ENCODE data around the gene PPP2R5E. TPM values are rescaled to one million over a fixed set of nuclear protein-coding genes. Genes with fewer than 3 reads are reported as not detected.

PPP2R5E gene
- total and polyA plus RNA-seq, 2 of the 8 experiments (the other 6 are each of a cell fraction or from before 2014, with no cell fraction given), result 6.8 to 64.6 TPM

DNA sequence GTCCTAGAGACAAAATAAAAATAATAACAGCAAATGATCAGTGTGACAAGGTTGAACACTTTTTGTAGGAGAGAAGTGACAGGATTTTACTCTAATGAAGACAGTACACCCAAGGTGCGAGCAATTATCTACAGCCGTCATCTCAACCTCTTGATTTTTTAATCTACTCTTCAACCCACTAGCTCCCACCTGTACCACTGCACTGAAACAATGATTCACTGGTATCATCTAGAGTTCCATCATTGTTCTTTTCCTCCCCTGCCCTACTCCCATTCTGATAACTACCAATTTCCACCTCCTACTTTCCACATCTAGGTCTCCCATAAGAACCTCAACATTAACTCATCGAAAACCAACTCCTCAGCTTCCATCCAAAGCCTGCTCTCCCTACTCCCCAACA lies 99.8 kb downstream of the PPP2R5E start:
- no peak for TF ChIP-seq MAX (IDR thresholded peaks at IDR 0.05)
- no peak for TF ChIP-seq TEAD4 (IDR thresholded peaks at IDR 0.05; ENCODE audit: low read depth, low read length)
- TF ChIP-seq, protein P1, sequence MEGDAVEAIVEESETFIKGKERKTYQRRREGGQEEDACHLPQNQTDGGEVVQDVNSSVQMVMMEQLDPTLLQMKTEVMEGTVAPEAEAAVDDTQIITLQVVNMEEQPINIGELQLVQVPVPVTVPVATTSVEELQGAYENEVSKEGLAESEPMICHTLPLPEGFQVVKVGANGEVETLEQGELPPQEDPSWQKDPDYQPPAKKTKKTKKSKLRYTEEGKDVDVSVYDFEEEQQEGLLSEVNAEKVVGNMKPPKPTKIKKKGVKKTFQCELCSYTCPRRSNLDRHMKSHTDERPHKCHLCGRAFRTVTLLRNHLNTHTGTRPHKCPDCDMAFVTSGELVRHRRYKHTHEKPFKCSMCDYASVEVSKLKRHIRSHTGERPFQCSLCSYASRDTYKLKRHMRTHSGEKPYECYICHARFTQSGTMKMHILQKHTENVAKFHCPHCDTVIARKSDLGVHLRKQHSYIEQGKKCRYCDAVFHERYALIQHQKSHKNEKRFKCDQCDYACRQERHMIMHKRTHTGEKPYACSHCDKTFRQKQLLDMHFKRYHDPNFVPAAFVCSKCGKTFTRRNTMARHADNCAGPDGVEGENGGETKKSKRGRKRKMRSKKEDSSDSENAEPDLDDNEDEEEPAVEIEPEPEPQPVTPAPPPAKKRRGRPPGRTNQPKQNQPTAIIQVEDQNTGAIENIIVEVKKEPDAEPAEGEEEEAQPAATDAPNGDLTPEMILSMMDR (IDR thresholded peaks at IDR 0.05; ENCODE audit: control extremely low read depth in 1 of 3, insufficient read depth in 1 of 3, low read depth in 1 of 3, low read length in 3 of 3), result no peak
- no peak overlapping the region for H2BK5ac ChIP-seq (ENCODE audit: low read depth, low read length)
- no peak overlapping the region for H3K9ac ChIP-seq (replicated peaks in 1 of 4; ENCODE audit: extremely low read depth in 1 of 4, low read depth in 3 of 4, low read length in 3 of 4)
- H3K14ac ChIP-seq (ENCODE audit: insufficient read length), result no peak overlapping the region
- H4K5ac ChIP-seq (ENCODE audit: insufficient read length, low read depth, low read length), result no peak overlapping the region
- no peak overlapping the region for H3K4me3 ChIP-seq (ENCODE audit: extremely low read depth in 1 of 4, insufficient read depth in 2 of 4, low read depth in 3 of 4, low read length in 4 of 4)
- peaks cover 7 to 63% of the 10 kb centered on the region in 2 experiments for H3K79me2 ChIP-seq (ENCODE audit: control insufficient read depth in 1 of 2, insufficient read depth in 2 of 2, low read length in 2 of 2)
- no peak for DNase-seq (ENCODE audit: low read depth in 1 of 2, low spot score in 2 of 2)
- H2BK20ac ChIP-seq (ENCODE audit: low read length), result no peak overlapping the region
- no peak overlapping the region for H2BK15ac ChIP-seq (ENCODE audit: low read length)
- H3K4ac ChIP-seq (replicated peaks; ENCODE audit: insufficient read length, low read depth, low read length), result no peak overlapping the region
- no peak overlapping the region for H4K91ac ChIP-seq (replicated peaks; ENCODE audit: insufficient read length, low read length)
- H2BK120ac ChIP-seq (replicated peaks; ENCODE audit: low read depth, low read length), result no peak overlapping the region
- no peak overlapping the region for H3K18ac ChIP-seq (ENCODE audit: extremely low read depth, low read length)
- H2BK12ac ChIP-seq (ENCODE audit: low read depth, low read length), result no peak overlapping the region
- CTCF ChIA-PET (ENCODE audit: partially characterized antibody), result interaction anchor here (0.9 kb wide), 1 partner anchor 206 kb away, joined by 3 read pairs; no protein-coding TSS in a partner anchor
- H3K27ac ChIP-seq (ENCODE audit: low read depth, low read length), result no peak overlapping the region
- H3K23me2 ChIP-seq (ENCODE audit: low read depth, low read length), result no peaks in the 10 kb centered on the region
- H3K4me2 ChIP-seq (ENCODE audit: insufficient read depth in 1 of 2, low read depth in 2 of 2, low read length in 2 of 2), result no peak overlapping the region
- H2AK5ac ChIP-seq (ENCODE audit: low read depth, low read length), result no peak overlapping the region
- H3K79me1 ChIP-seq (ENCODE audit: low read depth, low read length), result peaks cover 7% of the 10 kb centered on the region
- POLR2A ChIA-PET (ENCODE audit: partially characterized antibody), result interaction anchor here (0.6 kb wide), 1 partner anchor 48 kb away, joined by 3 read pairs; no protein-coding TSS in a partner anchor
- peaks cover 0 to 7% of the 10 kb centered on the region in 2 experiments for H4K20me1 ChIP-seq (replicated peaks in 1 of 2; ENCODE audit: control insufficient read depth in 1 of 2, insufficient read depth in 2 of 2, low read length in 2 of 2)
- no peak overlapping the region for H4K8ac ChIP-seq (ENCODE audit: extremely low read depth, insufficient read depth, low read length)
- no peaks in the 10 kb centered on the region for H3K27me3 ChIP-seq (replicated peaks in 1 of 4; ENCODE audit: control insufficient read depth in 3 of 4, extremely low read depth in 1 of 4, insufficient read depth in 3 of 4, low read length in 3 of 4)
- FAIRE-seq, result no peak
- H3K4me1 ChIP-seq (replicated peaks in 1 of 4; ENCODE audit: control insufficient read depth in 3 of 4, insufficient read depth in 4 of 4, low read length in 3 of 4), result no peaks in the 10 kb centered on the region
- no peaks in the 10 kb centered on the region for H3K9me3 ChIP-seq (ENCODE audit: insufficient read depth in 2 of 2, low read depth in 1 of 2, low read length in 1 of 2)
- no peak overlapping the region for H3K56ac ChIP-seq (replicated peaks; ENCODE audit: insufficient read length, low read depth, low read length)
- no peak overlapping the region for H2AFZ ChIP-seq (ENCODE audit: low read length)
- peaks cover 0 to 3% (median 0%) of the 10 kb centered on the region in 4 experiments; a peak in 1 of 8 replicates for H3K36me3 ChIP-seq (ENCODE audit: control insufficient read depth in 2 of 4, insufficient read depth in 4 of 4, low read length in 3 of 4)
- 91 to 100% methylated on average over 1 to 3 of the region's 3 CpGs for WGBS, 2 experiments (ENCODE audit: extremely low coverage in 1 of 2, insufficient coverage in 1 of 2, insufficient read length in 1 of 2, insufficient replicate concordance in 2 of 2, low coverage in 1 of 2, low lambda C conversion rate in 2 of 2, missing lambda C conversion rate in 1 of 2)
- H3K23ac ChIP-seq (ENCODE audit: insufficient read length), result no peak overlapping the region

All from H1 (cell line).